SIG-M5 (cell line): Measurements from ENCODE around the gene ADGRG3.

ENCODE experiments used
- DNase-seq: peaks from one replicate; lab custom pipeline; 2025; lab: John Stamatoyannopoulos, UW

Gene ADGRG3

DNA sequence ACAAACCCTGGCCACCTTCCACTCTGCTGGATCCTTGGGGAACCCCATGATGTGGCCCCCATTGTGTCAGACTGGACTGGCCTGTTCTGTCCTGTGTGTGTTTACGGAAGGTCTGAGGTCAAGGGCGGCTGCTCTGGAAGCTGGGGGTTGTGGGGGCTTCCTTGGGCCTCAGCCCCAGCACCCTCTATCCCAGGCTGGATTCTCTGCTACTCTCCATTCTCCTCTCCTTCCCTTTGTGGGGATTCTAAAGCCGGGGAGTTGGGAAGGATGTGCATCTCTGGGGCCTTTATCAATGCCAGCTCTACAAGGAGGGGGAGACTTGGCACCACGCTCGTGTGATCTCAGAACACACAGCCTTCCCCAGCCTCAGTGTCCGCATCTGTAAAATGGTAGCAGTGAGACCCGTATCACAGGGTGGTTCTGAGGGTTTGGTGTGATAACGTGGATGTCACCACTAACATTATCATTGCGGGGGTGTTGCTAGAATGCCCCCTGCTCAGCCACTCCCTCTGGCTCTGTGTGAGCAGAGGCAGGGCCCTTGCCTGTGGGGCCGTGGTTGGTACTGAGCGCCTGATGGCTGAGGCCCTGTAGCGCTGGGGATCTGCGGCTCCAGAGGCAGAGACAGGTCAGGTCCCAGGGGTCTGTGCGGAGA, 21.6 kb upstream of the ADGRG3 start:
- no peak for DNase-seq

DNA sequence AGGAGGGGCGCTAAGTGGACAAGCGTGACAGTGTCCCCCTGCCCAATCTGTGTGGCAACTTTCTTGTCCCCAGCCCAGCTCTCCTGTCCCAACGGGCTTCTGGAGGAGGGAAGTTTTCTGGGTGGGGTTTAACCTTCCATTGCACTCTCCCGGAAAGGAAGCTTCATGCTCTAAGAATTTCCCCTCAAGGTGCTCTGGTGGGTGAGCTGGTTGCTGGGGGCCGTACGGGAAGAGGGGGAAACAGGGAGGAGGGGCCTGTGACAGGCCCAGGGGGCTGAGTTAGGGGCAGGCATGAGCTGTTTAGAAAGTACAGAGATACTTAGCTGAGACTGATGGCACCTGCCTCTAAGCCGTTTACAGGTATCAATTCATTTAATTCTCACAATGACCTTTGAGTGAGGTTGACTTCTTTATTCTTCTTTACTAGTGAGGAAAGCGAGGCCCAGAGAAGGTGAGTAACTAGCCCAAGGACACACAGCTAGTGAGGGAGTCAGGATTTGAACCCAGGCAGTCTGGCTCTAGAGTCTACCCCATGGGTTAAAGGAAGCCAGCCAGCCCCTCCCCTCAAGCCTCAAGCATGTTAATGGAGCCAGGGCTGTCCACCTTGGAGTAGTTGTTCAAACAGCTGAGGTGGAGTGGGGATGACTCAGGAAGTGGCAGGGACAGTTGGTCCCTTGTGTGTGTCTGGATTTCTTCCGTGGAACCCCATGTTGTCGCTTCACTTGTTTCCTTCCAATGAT, 20.8 kb upstream of the ADGRG3 start:
- no peak for DNase-seq

DNA sequence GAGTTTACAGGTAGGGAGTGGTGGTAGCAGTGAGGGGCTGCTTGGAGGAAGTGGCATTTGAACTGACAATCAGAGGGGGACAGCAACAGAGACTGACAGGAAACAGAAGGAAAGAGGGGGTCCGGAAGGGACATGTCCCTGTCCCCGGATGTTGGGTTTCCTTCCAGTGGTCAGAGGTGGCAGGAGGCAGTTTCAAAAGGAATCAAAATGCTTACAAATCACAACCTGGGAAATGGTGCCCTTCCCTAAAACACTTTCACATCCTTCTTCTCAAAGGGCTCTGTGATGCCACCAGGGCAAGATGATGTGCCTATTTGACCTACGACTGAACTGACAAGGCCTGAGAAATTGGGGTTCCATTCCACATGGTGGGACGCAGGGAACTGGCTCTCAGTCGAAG, 20.0 kb upstream of the ADGRG3 start:
- DNase-seq: no peak

DNA sequence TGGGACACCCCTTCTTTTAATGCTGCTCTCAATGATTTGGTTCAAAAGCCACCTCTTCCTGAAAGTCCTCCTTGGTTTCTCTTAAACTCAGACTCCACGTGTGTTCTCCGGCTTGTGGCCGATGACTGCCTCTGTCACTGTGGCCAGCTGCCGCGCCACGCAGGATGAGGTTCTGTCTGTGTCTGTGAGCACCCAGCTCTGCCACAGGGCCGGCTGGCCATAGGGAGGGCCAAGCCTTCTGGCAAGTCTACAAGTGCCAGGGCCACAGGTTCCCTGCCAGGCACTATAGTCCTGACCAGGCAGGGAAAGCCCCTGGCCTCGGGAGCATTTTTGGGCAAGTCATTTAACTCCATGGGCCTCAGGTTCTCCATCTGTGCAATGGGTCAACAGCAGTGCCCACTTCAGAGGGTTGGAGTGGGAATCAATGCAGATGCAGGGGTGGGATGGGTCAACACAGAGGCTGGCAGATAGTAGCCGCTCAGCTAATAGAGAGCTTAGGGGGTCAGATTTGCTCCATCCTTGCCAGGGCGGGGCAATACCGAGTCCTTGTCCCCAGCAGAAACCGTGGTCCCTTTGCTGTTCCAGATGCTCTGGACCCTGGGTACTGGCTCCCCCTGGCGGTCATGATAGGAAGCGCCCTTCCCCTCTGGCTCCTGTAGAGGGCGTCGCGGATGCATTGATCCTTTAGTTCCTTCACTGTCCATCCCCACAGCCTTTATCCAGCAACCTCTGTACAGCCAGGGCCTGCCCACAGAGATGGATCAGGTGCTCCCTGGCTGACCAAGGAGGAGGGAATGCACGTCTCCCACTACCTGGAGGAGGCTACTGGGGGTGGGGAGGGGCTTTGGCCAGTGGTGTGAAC, 19.3 kb upstream of the ADGRG3 start:
- no peak for DNase-seq

DNA sequence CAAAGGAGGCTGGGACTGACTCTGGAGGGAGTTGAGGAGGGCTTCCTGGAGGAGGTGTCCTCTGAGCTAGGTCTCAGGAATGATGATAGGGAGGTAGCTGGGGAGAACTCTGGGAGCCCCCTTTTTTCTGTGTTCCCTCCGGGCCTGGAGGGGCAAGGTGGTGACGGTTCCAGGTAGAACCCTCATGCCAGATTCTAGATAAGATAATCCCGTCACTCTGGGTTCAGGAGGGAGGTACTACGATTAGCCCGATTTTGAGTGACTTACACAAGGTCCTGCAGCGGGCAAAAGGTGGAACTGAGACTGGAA, 18.7 kb upstream of the ADGRG3 start:
- no peak for DNase-seq

DNA sequence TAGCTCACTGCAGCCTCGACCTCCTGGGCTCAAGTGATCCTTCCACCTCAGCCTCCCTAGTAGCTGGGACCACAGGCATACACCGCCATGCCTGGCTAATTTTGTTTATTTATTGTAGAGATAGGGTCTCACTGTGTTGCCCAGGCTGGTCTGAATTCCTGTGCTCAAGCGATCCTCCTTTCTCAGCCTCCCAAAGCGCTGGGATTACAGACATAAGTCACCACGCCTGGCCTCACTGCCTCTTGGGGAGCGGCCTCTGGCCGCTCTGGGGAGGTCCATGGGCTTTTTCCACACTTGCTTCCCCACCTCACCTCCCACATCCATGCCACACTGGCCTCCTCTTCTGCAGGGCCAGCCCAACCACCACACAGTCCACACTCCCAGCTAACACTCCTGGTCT, 18.3 kb upstream of the ADGRG3 start:
- no peak for DNase-seq

DNA sequence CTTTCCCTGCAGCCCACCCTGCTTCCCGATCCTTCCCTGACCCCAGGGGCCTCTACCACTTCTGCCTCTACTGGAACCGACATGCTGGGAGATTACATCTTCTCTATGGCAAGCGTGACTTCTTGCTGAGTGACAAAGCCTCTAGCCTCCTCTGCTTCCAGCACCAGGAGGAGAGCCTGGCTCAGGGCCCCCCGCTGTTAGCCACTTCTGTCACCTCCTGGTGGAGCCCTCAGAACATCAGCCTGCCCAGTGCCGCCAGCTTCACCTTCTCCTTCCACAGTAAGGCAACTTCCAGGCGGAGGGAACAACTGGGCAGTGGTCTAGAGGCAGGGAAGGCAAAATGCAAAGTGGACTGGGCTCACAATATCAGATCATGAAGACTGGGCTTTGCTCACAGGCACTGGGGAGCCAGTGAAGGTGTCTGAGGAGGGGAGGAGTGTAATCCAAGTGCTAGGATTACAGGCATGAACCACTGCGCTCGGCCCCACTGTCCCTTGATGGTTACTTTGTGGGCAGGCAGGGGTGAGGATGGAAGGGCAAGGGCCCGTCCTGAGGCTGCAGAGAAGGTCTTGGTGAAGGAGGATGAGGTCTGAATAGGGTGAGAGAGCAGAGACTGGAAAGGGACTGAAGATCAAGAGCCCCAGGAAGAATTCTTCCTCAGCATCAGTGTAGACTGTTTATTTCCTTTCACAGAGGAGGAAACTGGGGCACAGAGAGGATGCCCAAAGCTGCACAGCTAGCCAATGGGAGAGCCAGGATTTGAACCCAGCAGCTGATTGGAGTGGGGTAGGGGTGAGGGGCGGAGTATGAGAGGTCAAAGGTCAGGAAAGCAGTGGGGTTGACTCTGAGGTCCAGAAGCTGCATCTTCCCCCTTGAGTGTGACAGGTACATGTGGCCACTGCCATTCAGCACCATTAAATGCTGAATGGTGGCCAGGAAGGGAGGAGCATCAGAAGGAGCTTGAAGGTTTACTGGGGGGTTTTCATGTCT, 16.5 kb upstream of the ADGRG3 start:
- DNase-seq: no peak

DNA sequence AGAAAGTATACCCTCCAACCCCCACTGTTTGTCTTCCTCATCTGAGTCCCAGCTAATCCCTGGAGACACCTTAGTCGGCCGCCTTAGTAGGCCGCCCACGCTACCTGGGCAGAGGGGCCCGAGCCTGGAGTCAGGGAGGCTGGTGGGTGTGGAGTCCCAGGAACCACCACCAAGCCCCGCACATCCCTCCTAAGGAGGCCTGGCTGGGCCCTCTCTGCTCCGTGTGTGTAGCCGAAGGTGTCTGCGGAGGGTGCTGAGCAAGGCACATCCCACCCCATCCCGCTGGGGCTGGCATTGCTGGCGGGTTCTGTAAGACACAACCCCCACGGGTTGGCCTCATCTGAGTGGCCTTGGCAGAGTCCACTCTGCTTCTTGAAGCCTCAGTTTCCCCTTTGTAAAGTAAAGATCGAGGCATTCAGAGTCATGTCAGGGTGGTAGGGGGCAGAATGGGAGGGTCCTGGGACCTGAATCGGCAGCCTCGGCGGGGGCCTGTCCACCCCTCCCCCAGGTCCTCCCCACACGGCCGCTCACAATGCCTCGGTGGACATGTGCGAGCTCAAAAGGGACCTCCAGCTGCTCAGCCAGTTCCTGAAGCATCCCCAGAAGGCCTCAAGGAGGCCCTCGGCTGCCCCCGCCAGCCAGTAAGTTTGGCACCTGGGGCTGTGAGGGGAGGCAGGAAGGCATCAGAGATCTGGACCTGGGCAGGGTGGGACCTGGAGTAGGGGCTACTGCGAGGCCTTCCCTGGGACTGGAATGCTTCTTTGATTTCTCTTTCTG, 15.2 kb upstream of the ADGRG3 start:
- no peak for DNase-seq

DNA sequence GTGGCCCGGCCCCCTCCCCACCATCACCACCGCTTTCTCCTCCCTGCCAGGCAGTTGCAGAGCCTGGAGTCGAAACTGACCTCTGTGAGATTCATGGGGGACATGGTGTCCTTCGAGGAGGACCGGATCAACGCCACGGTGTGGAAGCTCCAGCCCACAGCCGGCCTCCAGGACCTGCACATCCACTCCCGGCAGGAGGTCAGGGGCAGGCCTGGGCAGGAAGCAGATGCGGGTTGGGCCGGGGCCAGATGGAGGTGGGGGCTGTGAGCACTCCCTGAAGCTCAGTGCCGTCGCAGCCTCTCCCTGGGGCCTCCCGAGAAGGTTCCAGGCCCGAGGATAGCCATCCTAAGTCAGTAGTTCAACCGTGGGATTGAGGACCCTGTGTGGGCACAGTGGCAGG, 14.2 kb upstream of the ADGRG3 start:
- no peak for DNase-seq

DNA sequence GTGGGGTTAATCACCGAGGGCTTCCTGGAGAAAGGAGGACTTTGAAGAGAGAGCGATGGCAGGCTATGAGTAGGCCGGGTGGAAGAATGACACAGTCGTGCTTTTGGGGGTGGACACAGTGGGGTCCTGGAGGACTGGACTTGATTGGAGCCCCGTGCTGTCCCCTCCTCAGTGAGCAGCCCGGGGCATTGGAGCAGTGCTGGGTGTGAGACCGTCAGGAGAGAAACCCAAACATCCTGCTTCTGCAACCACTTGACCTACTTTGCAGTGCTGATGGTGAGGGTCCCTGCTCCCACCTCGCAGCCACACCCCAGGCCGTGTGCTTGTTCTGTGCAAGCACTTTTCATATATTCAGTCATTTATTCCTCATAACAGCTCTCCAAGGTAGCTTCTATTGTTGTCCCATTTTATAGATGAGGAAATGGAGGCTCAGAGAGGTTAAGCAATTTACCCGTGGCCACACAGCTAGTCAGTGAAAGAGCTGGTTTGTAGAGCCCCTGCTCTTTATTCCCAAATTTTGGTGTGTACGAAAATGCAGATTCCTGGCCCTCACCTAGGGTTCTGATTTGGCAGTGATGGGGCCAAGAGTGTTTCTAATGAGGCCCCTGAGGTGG, 11.7 kb upstream of the ADGRG3 start:
- no peak for DNase-seq

DNA sequence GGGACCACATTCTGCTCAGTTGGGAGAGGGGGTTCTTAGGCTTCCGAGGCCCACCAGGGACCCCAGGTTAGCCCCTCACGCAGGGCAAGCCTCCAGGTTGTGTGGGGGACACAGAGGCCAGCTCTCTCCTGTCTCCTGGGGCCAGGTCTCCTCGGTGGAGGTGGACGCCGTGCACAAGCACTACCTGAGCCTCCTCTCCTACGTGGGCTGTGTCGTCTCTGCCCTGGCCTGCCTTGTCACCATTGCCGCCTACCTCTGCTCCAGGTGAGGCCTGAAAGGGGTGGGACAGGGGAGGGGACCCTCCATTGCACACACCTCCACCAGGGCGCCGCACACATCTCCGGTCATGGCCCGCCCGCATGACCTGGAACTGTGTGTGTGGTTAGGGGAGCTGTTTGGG, 10.9 kb upstream of the ADGRG3 start:
- no peak for DNase-seq

DNA sequence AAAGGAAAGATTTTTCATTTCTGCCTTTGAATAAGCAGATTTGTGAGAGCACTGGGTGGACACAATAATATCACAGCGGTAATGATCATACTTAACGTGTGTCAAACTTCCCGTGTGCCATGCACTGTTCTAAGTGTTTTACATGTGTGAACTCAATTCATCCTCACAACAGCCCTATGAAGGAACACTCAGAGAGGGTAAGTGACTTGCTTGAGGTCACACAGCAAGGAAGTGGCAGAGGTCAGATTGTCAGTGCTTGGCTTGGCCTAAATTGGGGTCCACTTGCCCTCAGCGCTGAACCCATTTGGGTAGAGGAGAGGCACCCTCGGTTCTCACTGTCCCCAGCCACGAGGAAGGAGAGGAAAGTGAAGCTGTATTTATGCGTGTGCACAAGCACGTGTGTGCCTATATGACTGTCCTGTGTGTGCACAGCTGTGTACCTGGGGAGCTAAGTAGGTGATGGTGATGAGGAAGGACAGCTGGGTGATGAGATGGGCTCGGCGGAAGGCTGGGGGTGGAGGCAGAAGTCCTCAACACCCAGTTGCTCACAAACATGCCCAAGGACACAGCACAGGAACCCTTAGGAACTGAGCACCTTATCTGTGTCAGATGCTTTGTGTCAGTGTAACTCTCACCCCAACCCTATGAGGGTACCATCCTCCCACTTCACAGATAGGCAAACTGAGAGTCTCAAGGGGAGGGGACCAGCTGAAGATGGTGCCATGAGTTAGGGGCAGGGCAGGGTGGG, 9.8 kb upstream of the ADGRG3 start:
- DNase-seq: no peak

DNA sequence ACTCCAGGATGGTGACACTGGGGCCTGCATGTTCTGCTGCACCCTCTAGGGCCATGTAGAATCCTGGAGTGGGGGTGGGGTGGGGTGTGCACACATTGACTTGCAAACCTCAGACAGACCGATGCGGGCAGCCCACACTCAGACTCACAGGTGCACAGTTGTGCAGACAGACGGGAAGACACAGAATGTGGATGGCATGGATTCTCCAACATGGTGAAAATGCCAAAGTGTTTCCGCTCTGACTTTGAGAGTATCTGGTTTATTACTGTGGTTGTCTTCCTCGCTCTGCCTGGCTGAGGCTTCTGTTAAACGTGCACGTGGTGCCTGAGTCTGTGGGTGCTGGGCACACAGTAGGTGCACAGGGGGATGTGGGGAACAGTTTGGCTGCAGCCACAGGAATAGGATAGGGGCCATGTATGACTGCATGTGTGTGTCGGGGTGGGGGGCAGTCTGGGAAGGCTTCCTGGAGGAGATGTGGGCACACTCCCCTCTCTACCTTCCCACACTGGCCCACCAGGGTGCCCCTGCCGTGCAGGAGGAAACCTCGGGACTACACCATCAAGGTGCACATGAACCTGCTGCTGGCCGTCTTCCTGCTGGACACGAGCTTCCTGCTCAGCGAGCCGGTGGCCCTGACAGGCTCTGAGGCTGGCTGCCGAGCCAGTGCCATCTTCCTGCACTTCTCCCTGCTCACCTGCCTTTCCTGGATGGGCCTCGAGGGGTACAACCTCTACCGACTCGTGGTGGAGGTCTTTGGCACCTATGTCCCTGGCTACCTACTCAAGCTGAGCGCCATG, 9.0 kb upstream of the ADGRG3 start:
- no peak for DNase-seq

DNA sequence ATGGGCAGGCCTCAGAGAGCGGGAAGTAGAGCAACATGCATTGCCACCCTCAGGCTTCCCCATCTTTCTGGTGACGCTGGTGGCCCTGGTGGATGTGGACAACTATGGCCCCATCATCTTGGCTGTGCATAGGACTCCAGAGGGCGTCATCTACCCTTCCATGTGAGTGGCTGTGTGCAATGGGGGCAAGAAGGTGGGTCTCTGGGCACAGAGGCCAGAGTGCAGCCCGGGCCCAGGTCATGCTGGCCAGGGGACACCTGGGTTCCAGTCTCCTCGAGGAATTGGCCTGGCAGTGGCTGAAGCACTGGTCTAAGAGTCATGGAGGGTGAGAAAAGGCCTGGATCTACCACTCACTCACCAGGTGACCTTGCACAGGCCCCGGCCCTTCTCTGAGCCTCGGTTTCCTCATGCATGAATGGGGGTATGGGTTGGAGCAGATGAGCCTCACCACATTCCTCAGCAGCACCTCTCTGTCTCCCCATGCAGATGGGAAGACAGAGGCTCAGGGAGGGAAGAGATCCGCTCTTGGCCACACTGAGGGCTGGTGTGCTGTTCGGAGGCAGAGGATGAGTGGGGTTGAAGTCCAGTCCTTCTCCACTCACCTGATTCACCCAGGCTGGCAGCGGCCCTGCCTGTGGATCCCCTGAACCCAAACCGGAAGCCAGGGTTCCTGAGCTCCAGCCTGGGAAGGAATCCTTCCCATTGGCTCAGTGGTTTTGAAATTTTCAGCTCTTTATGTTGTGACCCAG, 7.2 kb upstream of the ADGRG3 start:
- no peak for DNase-seq

DNA sequence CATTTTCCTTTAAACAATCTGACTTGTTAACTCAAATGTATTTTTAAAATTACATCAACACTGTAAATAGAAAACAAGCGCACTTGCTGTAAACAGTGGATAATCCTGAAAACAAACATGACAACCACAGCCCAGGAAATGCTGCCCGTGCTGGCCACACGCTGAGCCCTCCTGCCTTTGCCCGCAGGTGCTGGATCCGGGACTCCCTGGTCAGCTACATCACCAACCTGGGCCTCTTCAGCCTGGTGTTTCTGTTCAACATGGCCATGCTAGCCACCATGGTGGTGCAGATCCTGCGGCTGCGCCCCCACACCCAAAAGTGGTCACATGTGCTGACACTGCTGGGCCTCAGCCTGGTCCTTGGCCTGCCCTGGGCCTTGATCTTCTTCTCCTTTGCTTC, 6.6 kb upstream of the ADGRG3 start:
- DNase-seq: no peak

DNA sequence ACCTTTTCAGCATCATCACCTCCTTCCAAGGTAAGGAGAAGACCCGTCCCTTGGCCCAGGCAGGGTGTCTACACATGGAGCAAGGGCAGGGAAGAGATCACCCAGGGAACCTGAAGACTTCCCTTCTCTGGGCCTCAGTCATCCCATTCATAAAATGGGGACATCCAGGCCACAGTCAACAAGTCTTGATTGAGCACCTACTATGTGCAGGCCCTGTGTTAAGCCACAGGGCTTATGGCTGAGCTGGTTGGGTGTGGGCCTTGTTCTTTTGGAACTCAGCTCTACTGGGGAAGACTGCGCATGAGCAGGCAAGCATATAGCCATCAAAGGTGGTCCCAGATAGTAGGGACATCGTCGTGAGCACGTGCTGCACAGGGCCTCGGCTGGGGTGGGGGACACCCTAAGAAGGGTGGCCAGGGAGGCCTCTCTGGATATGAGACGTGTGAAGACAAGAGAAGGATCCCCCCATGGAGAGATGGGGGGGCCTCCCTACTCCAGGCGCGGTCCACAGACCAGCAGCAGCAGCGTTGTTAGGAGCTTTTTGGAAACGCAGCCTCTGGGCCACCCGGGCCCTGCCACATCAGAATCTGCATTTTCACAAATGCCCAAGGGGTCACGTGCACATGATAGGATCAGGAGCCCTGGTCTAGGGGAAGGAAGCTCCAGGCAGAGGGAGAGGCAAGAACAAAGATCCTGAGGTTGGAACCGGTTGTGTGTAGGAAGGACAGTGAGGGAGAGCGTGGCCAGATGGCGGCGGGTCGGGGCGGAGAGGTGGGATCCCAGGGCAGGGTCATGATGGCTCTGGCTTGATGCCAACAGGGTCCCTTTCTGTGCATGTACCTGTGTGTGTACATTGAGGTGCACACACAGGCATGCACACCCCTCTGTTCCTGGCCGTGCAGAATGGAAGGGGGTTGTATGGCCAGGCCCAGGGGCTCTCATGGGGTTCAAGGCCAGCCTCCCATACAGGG, 5.9 kb upstream of the ADGRG3 start:
- no peak for DNase-seq

DNA sequence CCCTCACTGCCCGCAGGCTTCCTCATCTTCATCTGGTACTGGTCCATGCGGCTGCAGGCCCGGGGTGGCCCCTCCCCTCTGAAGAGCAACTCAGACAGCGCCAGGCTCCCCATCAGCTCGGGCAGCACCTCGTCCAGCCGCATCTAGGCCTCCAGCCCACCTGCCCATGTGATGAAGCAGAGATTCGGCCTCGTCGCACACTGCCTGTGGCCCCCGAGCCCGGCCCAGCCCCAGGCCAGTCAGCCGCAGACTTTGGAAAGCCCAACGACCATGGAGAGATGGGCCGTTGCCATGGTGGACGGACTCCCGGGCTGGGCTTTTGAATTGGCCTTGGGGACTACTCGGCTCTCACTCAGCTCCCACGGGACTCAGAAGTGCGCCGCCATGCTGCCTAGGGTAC, 4.7 kb upstream of the ADGRG3 start:
- DNase-seq: no peak
